Activated T-cell treated with anti-CD3 and anti-CD28 coated beads, Interleukin-2, amount 50 U/mL, for 4 hours (primary cell): Measurements from ENCODE around the gene NRIP1. TPM values are rescaled to one million over a fixed set of nuclear protein-coding genes. Genes with fewer than 3 reads are reported as not detected.

Source experiments
- ATAC-seq, 2 donors: fragments of 200-7000 bp; cut with Tn5 transposase; one replicate each; pipeline ENCODE4 v1.10.0; 2021
- DNase-seq: peaks from one replicate; pipeline ENCODE4 v3.0.0-alpha.2; 2020
- H3K27me3 Mint-ChIP-seq: one replicate; pipeline ENCODE4 v1.8.0; 2021; ENCODE audit warnings: low read depth, mixed read lengths
- H3K36me3 Mint-ChIP-seq: one replicate; pipeline ENCODE4 v1.8.0; 2022; ENCODE audit warnings: mixed read lengths; ENCODE audit not compliant: insufficient read depth
- H3K4me1 Mint-ChIP-seq: one replicate; pipeline ENCODE4 v1.8.0; 2021; ENCODE audit warnings: low read depth, mixed read lengths
- H3K4me3 Mint-ChIP-seq: one replicate; pipeline ENCODE4 v1.8.0; 2021; ENCODE audit warnings: mild to moderate bottlenecking, moderate library complexity, mixed read lengths
- H3K9me3 Mint-ChIP-seq: one replicate; pipeline ENCODE4 v1.8.0; 2021; ENCODE audit warnings: mixed read lengths
- total RNA-seq, 3 donors: library from RNA; stranded (reverse); gene quantifications; one replicate each; pipeline ENCODE4 v1.2.1, GENCODE V29; 2021

Gene NRIP1
- total RNA-seq, 3 donors from 2014 or later: 26.3 to 27.3 (median 27.1) TPM

GRCh38 chr21:14975136-14975919 is 89.5 kb downstream of the NRIP1 start:
- DNase-seq (no peak), ATAC-seq (no peak)
- Mint-ChIP-seq H3K27me3 (no peaks in the 10 kb centered on the region), H3K4me3 (no peak overlapping the region), H3K4me1 (peaks cover 2% of the 10 kb centered on the region), H3K9me3 (no peaks in the 10 kb centered on the region), H3K36me3 (peaks cover 7% of the 10 kb centered on the region)

- no peak overlapping the region for H3K4me3 Mint-ChIP-seq
- no peaks in the 10 kb centered on the region for H3K4me1 Mint-ChIP-seq
- ATAC-seq: no peak
- peaks cover 22% of the 10 kb centered on the region for H3K36me3 Mint-ChIP-seq
- H3K9me3 Mint-ChIP-seq: no peaks in the 10 kb centered on the region
- no peak for DNase-seq
- no peaks in the 10 kb centered on the region for H3K27me3 Mint-ChIP-seq
Observed at GRCh38 chr21:14972678-14973077, 92.1 kb downstream of the NRIP1 start.

GRCh38 chr21:14968821-14969220 is 96.0 kb downstream of the NRIP1 start:
- Mint-ChIP-seq H3K27me3 (no peaks in the 10 kb centered on the region), H3K36me3 (peaks cover 32% of the 10 kb centered on the region), H3K9me3 (no peaks in the 10 kb centered on the region), H3K4me3 (no peak overlapping the region), H3K4me1 (no peaks in the 10 kb centered on the region)
- ATAC-seq (no peak), DNase-seq (no peak)

- DNase-seq (no peak), ATAC-seq (no peak)
- no peaks in the 10 kb centered on the region for H3K4me1 Mint-ChIP-seq
- no peaks in the 10 kb centered on the region for H3K9me3 Mint-ChIP-seq
- no peak overlapping the region for H3K4me3 Mint-ChIP-seq
- peaks cover 34% of the 10 kb centered on the region for H3K36me3 Mint-ChIP-seq
- no peaks in the 10 kb centered on the region for H3K27me3 Mint-ChIP-seq
Observed at GRCh38 chr21:14968029-14968428, 96.8 kb downstream of the NRIP1 start.

GRCh38 chr21:14964621-14965020 is 100.2 kb downstream of the NRIP1 start:
- DNase-seq (no peak), ATAC-seq (no peak)
- H3K9me3 Mint-ChIP-seq: no peaks in the 10 kb centered on the region
- no peak overlapping the region for H3K4me3 Mint-ChIP-seq
- H3K27me3 Mint-ChIP-seq: no peaks in the 10 kb centered on the region
- H3K36me3 Mint-ChIP-seq: peaks cover 31% of the 10 kb centered on the region
- no peaks in the 10 kb centered on the region for H3K4me1 Mint-ChIP-seq

GRCh38 chr21:14962217-14962616 is 102.6 kb downstream of the NRIP1 start:
- no peaks in the 10 kb centered on the region for H3K27me3 Mint-ChIP-seq
- ATAC-seq (no peak), DNase-seq (no peak)
- H3K4me1 Mint-ChIP-seq: no peaks in the 10 kb centered on the region
- no peaks in the 10 kb centered on the region for H3K9me3 Mint-ChIP-seq
- peaks cover 12% of the 10 kb centered on the region for H3K36me3 Mint-ChIP-seq
- H3K4me3 Mint-ChIP-seq: no peak overlapping the region

- peaks cover 7% of the 10 kb centered on the region for H3K36me3 Mint-ChIP-seq
- H3K27me3 Mint-ChIP-seq: no peaks in the 10 kb centered on the region
- no peak overlapping the region for H3K4me3 Mint-ChIP-seq
- H3K4me1 Mint-ChIP-seq: no peaks in the 10 kb centered on the region
- ATAC-seq (no peak), DNase-seq (no peak)
- no peaks in the 10 kb centered on the region for H3K9me3 Mint-ChIP-seq
Observed at GRCh38 chr21:14961502-14961901, 103.3 kb downstream of the NRIP1 start.

- peaks cover 2% of the 10 kb centered on the region for H3K36me3 Mint-ChIP-seq
- DNase-seq: no peak
- no peak overlapping the region for H3K4me3 Mint-ChIP-seq
- no peaks in the 10 kb centered on the region for H3K9me3 Mint-ChIP-seq
- no peak for ATAC-seq
- no peaks in the 10 kb centered on the region for H3K4me1 Mint-ChIP-seq
- H3K27me3 Mint-ChIP-seq: no peaks in the 10 kb centered on the region
Observed at GRCh38 chr21:14959343-14959742, 105.5 kb downstream of the NRIP1 start.

GRCh38 chr21:14957836-14958235 is 107.0 kb downstream of the NRIP1 start:
- H3K27me3 Mint-ChIP-seq: no peaks in the 10 kb centered on the region
- no peaks in the 10 kb centered on the region for H3K4me1 Mint-ChIP-seq
- H3K4me3 Mint-ChIP-seq: no peak overlapping the region
- no peaks in the 10 kb centered on the region for H3K9me3 Mint-ChIP-seq
- H3K36me3 Mint-ChIP-seq: no peaks in the 10 kb centered on the region
- ATAC-seq (no peak), DNase-seq (no peak)

- DNase-seq (no peak), ATAC-seq (no peak)
- no peaks in the 10 kb centered on the region for H3K27me3 Mint-ChIP-seq
- no peak overlapping the region for H3K4me3 Mint-ChIP-seq
- no peaks in the 10 kb centered on the region for H3K9me3 Mint-ChIP-seq
- H3K4me1 Mint-ChIP-seq: no peaks in the 10 kb centered on the region
- no peaks in the 10 kb centered on the region for H3K36me3 Mint-ChIP-seq
Observed at GRCh38 chr21:14956807-14957206, 108.0 kb downstream of the NRIP1 start.

GRCh38 chr21:14955936-14956520 is 108.8 kb downstream of the NRIP1 start:
- Mint-ChIP-seq H3K4me3 (no peak overlapping the region), H3K27me3 (peaks cover 2% of the 10 kb centered on the region), H3K9me3 (no peaks in the 10 kb centered on the region), H3K4me1 (no peaks in the 10 kb centered on the region), H3K36me3 (no peaks in the 10 kb centered on the region)
- DNase-seq (no peak), ATAC-seq (no peak)

GRCh38 chr21:14952916-14953315 is 111.9 kb downstream of the NRIP1 start:
- peaks cover 2% of the 10 kb centered on the region for H3K27me3 Mint-ChIP-seq
- DNase-seq (no peak), ATAC-seq (no peak)
- peaks cover 2% of the 10 kb centered on the region for H3K36me3 Mint-ChIP-seq
- H3K9me3 Mint-ChIP-seq: peaks cover 4% of the 10 kb centered on the region
- H3K4me1 Mint-ChIP-seq: no peaks in the 10 kb centered on the region
- H3K4me3 Mint-ChIP-seq: no peak overlapping the region

- Mint-ChIP-seq H3K9me3 (peaks cover 4% of the 10 kb centered on the region), H3K4me3 (no peak overlapping the region), H3K36me3 (peaks cover 2% of the 10 kb centered on the region), H3K4me1 (no peaks in the 10 kb centered on the region), H3K27me3 (peaks cover 2% of the 10 kb centered on the region)
- ATAC-seq: no peak
- DNase-seq: no peak
Observed at GRCh38 chr21:14949603-14950002, 115.2 kb downstream of the NRIP1 start.

GRCh38 chr21:14947613-14948160 is 117.1 kb downstream of the NRIP1 start:
- no peak for ATAC-seq

GRCh38 chr21:14945176-14945575 is 119.6 kb downstream of the NRIP1 start:
- H3K36me3 Mint-ChIP-seq: peaks cover 2% of the 10 kb centered on the region
- H3K4me1 Mint-ChIP-seq: no peaks in the 10 kb centered on the region
- no peak for DNase-seq
- peaks cover 4% of the 10 kb centered on the region for H3K9me3 Mint-ChIP-seq
- no peak overlapping the region for H3K4me3 Mint-ChIP-seq
- H3K27me3 Mint-ChIP-seq: peaks cover 3% of the 10 kb centered on the region
- no peak for ATAC-seq

More at GRCh38 chr21:14947613-14948160, 117.1 kb downstream of the NRIP1 start:
- H3K4me3 Mint-ChIP-seq: no peak overlapping the region
- no peaks in the 10 kb centered on the region for H3K4me1 Mint-ChIP-seq
- no peak for DNase-seq
- peaks cover 2% of the 10 kb centered on the region for H3K36me3 Mint-ChIP-seq
- peaks cover 6% of the 10 kb centered on the region for H3K27me3 Mint-ChIP-seq
- H3K9me3 Mint-ChIP-seq: peaks cover 4% of the 10 kb centered on the region
